ENCODE results near the gene RBM10.

- TF ChIP-seq POLR2A (IDR thresholded peaks at IDR 0.05), result no peak
- no peak for TF ChIP-seq CTCF (IDR thresholded peaks at IDR 0.05)
- no peak for TF ChIP-seq EP300 (IDR thresholded peaks at IDR 0.05)
Measured at GRCh38 chrX:47222751-47223350, 77.8 kb downstream of the RBM10 start.
